ENCODE data around the gene LRFN3.

- no peak for TF ChIP-seq CTCF (IDR thresholded peaks at IDR 0.05; ENCODE audit: low read depth, low read length, poor library complexity, severe bottlenecking)
- TF ChIP-seq EZH2phosphoT487 (IDR thresholded peaks at IDR 0.05; ENCODE audit: borderline replicate concordance, low read length), result no peak
Observed at GRCh38 chr19:35975608-35976214, 39.5 kb downstream of the LRFN3 start.

Measured in DOHH2 (cell line).